NOMO-1 treated with dmso at 0.1 percent for 144 hours (cell line): ENCODE results near the gene SLC16A9.
"Not testable (repeated sequence)": the region's sequence is repeated elsewhere in the genome, so short reads cannot be mapped to it uniquely, and the experiment has no call there.

Experiments
- DNase-seq: peaks from one replicate; lab custom pipeline; 2025; ENCODE audit not compliant: unreplicated experiment; lab: John Stamatoyannopoulos, UW

SLC16A9 gene

DNA sequence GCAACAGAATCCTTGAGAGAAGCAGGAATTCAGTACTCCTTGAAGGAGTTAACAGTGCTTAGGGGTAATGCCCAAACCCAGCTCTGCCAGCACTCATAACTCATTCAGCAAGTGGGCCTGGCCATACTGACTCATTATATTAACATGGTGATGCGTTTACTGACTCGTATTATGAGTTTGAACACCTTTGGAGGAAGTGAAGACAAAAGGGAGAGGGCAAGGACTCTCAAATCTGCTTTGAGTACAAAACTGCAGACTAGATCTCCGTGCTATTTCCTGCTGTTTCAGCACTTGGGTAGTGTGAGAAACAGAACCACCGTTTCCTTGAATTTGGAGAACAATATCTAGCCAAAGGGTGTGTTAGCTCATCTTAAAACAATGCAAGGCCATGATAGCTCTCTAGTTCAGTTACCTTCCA lies 30.8 kb downstream of the SLC16A9 start:
- DNase-seq: no peak

DNA sequence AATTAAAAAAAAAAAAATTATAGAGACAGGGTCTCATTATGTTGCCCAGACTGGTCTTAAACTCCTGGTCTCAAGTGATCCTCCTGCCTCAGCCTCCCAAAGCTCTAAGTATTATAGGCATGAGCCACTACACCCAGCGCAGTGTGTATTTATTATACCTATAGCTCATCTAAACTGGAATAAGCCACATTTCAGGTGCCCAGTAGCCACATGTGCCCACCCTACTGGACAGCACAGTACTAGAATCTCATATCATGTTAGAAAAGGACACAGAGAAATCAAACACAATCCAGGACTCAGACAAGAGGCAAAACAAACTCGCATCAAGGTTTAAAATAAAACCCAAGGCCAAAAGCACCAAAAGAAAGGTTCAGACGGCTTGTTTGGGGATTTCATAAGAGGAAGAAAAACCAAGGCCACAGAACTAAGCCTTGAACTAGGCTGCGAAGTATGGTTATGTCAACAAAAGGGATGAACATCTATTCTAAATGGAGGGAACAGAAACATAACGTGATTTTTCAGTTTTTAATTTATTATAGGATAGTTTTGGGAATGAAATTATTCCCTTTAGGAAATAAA lies 32.3 kb downstream of the SLC16A9 start:
- no peak for DNase-seq

DNA sequence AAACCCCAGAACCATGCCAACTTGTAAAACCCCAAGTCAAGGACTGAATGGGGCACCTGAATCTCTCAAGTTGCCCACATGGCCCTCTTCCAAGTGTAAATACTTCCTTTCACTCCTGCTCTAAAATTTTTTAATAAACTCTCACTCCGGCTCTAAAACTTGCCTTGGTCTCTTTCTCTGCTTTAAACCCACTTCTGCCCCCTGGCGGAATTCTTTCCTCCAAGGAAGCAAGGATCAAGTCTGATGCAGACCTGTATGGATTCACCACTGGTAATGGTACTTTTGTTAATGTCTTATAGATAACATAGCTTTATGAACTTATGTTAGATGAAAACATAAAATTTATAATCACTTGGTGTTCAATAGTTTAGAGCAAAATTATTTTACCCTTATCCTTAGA lies 33.8 kb downstream of the SLC16A9 start:
- no peak for DNase-seq

DNA sequence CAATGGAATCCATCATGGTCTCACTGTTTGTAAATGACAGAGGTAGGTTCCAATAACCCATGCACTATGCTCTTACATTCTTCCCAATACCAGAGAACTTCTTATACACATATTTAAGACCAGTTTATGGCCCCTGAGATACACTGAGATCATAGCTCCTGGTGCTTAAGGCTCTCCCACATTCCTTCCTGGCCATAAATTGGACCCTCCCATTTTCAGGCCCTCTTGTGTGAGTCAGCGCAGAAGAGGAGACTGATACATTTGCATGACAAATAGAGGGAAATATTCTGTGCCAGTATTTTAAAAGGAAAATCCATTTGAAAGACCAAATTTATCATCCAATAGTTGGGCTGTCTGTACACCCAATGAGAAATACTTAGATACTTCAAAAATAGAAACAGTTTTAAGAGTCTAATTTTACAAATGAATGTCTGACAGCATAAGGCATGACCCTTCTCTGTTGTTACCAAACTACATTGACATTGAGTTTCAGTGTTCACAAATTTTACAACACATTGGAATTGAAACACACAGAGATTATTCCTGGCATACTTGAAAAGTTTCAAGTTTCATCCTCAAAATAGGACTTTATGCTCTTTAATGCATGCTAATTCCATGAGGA lies 35.3 kb downstream of the SLC16A9 start:
- DNase-seq: no peak

DNA sequence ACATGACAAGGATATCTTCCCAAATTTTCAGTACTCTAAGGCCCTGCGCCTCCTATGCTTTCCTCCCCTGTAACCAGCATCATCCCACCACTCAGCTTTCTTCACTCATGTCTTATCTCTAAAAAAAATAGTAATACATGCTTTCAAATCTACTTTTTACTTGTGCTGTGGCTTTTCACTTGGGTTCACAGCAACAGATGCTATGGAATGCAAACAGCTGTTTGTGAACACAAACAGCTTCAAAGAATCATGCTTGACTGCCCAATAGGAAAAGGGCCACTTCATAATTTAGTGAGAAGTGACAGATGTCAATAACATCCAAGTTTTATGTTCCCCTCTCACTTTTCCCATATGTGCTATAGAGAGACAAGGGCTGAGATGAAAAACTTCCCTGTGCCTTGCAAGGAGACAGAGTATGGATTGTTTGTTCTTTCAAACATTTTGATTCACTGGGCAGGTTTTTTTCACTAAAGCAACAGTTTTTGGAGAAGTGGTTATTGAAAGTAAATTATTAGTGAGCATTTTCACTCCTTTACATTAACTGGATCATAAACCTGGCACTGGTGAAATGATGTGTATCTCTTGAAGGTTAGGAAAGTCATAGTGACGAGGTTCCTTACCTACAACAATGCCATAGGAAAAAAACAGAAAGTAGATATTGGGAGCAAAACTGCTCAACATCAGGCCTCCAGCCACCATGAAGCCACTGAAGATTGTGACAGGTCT lies 37.3 kb downstream of the SLC16A9 start:
- no peak for DNase-seq

DNA sequence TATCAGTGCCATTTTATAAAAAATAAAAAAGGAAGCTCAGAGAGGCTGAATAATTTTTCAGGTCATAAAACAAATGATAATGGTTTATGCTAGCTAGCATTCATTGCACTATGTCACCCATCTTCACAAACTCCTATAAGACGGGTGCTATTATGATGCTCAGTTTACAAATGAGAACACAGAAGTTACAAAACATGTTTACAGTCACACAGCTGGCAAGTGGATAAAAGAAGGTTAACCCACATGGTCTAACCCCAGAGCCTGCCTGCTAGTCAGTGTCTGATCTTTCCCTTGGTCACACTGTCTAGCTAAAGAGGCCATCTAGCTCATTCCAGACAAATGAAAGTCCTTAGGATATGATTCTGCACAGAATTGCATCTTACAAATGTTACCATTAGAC lies 39.4 kb downstream of the SLC16A9 start:
- DNase-seq: no peak

DNA sequence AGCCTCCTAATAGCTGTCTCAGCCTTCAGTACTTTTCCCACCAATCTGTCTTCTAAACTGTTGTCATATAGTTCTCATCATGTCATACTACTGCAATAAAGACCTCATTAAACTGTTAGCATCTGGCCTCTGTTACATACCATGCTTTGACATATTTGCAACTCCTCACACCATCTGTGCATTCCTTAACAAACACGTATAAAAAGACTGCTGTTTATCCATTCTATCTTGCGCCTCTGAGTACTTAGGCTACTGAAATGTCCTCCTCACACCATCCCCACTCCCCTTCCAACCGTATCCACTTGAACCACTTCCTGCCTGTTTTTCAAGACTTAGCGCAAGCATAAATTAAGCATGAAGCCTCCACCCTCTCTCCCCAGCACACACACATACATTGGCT lies 41.6 kb downstream of the SLC16A9 start:
- no peak for DNase-seq

DNA sequence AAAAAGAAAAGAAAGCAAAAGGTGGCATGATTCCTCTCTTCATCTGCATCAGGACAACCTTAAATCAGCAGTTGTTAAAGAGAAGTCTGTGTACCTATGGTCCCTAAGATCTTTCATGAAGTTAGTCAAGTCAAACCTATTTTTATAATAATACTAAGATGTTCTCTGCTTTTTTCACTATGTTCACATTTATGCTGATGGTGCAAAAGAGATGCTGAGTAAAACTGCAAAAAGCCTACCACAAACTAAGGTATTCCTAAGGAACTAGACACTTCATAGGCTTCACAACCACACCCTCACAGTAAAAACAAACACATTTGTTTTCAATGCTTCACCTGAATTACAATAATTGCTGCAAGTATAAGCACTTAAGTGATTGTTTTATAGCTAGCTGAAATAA lies 43.3 kb downstream of the SLC16A9 start:
- no peak for DNase-seq

DNA sequence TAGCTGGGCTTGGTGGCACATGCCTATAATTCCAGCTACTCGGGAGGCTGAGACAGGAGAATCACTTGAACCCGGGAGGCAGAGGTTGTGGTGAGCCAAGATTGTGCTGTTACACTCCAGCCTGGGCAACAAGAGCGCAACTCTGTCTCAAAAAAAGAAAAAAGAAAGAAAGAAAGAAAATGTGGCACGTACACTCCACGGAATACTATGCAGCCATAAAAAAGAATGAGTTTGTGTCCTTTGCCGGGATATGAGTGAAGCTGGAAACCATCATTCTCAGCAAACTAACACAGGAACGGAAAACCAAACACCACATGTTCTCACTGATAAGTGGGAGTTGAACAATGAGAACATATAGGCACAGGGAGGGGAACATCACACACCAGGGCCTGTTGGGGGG lies 46.4 kb downstream of the SLC16A9 start:
- DNase-seq: not testable (repeated sequence)

DNA sequence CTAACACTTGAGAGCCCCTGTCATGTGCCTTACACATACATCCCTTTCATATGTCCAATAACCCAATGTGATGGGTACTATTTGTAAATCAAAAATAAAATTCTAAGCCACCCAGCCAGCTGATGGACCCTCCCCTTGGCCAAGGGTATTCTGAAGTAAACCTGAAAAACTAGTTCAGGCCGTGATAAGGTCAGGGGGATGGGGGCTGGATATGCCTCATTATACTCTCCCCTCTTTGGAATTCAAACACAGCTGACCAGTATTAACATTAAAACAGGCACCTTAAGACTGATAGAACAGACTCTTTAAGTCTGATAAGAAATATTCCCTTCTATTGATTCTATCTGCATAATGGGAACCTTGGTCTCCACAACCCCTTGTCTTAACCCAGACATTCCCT lies 51.9 kb downstream of the SLC16A9 start:
- DNase-seq: no peak

DNA sequence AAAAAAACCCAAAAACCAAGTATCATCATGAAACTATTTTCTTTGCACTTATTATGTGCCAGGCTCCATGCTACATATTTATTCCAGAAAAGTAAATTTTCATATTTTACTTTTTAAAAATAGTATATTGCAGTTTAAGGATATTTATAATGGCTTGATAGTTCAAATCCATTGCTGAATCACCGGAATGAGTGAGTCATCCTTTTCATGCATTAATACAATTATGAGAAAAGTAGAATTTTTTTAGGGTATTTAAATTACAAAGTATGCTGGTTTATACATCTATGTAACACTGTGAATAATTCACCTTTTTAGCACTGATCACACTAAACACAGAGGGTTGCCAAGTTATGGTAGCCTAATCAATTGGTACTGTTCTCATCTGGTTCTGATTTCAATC lies 54.3 kb downstream of the SLC16A9 start:
- no peak for DNase-seq

DNA sequence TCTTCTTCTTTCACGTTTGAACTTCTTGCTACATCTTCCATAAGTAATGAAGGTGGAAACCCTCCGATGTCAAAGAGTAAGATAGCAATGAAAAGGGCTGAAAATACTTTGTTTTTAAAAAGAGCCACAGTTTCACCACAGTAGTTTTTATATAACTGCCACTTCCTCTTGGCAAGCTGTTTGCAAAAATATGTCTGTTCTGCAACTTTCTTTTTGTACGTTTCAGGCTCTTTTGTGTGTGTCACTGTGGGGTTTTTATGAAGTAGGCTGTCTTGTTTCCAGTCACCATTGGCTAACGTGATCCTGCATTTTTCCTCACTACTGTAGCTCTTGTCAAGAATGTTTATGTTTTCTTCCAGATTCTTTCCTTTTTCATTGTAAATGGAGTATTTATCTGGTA lies 55.6 kb downstream of the SLC16A9 start:
- peak; percentile 69 for DNase-seq

DNA sequence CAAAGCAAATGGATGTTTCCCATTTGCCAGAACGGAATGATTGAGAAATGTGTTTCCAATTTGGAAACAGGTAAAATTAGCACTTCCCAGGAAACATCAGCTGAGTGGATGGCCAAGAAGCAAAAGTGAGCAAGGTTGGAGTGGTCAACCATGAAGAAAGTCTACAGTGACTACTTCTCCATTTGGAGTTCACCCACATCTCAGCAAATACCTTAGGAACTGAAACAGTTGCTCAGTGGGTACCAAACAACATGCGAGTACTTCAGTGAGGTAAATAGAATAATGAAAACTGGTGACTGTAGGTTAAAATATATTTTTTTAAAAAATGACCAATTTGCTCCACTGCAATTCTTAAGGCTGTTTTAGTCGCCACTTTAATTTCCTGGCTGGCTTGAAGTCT lies 57.7 kb downstream of the SLC16A9 start:
- no peak for DNase-seq

DNA sequence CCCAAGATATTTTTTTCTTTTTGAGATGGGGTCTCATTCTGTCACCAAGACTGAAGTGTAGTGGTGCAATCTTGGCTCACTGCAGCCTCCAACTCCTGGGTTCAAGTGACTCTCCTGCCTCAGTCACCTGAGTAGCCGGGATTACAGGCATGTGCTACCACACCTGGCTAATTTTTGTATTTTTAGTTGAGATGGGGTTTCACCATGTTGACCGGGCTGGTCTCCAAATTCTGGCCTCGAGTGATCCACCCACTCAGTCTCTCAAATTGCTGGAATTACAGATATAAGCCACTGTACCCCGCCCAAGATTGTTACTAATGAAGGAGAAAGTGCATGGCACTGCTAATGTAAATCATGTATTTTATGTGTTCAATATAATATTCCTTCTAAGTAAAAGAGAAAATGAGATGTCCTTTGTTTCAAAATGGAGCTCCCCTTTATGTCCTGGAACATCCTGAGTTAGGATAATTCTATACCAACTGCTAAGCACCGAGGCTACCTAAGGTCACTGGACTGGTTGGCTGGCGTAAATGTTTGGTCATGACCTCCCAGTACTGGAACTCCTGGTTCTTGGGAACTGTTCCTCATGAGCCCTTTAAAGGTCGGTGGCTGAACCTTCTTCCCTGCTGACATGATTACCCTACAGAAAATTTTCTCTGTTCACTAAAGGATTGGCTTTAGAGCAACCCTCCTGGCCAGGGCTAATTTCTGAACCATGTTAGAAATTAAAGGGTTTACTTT lies 59.9 kb downstream of the SLC16A9 start:
- DNase-seq: no peak

DNA sequence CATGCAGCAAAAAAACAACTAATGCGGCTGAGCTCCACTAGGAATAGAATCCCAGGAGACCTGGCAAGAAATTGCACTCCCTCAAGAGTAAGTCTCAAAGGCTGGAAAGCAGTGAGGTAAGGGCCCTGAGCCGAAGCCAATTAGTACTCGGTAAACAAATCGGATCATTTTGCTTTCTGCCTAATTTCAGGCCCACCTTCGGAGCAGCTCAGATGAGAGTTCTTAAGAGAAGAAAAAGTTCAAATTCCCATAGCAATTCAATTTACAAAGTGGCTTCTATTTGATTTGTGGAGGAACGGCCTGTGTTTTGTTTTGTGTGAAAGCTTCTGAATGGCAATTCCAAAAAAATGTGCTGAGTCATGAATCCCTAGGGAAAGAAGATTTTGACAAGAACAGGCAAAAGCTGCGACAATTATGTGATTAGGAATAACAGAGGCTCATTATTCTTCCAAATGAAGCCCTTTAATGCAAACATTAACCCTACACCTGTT lies 60.9 kb downstream of the SLC16A9 start:
- DNase-seq: no peak

DNA sequence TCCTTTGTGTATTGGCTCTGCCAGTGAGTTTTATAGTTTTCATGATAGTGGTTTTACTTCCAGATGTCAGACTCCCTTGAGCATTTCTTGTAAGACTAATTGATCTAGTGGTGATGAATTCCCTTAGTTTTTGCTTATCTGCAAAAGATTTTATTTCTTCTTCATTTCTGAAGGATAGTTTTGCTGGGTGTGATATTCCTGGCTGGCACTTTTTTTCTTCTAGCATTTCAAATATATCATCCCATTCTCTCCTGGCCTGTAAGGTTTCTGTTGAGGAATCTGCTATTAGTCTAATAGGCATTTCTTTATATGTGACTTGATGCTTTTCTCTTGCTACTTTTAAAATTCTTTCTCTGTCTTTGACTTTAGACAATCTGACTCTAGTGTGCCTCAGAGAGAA lies 64.8 kb downstream of the SLC16A9 start:
- DNase-seq: no peak

DNA sequence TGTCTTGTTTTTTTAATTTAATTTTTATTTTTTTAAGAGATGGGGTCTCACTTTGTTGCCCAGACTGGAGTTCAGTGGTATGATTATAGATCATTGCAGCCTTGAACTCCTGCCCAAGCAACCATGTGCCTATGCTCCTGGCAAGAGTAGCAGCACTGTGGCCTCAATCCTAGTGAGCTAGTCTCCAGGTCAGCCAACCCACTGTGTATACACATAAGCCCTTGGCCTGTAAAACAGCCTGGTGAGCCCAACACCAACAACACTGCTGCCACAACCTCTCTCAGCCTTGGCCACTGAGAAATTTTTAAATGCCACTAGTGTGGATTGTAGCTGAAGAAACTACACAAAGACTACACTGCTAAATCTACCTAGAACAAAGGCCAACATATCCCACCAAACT lies 68.0 kb downstream of the SLC16A9 start:
- DNase-seq: not testable (repeated sequence)

DNA sequence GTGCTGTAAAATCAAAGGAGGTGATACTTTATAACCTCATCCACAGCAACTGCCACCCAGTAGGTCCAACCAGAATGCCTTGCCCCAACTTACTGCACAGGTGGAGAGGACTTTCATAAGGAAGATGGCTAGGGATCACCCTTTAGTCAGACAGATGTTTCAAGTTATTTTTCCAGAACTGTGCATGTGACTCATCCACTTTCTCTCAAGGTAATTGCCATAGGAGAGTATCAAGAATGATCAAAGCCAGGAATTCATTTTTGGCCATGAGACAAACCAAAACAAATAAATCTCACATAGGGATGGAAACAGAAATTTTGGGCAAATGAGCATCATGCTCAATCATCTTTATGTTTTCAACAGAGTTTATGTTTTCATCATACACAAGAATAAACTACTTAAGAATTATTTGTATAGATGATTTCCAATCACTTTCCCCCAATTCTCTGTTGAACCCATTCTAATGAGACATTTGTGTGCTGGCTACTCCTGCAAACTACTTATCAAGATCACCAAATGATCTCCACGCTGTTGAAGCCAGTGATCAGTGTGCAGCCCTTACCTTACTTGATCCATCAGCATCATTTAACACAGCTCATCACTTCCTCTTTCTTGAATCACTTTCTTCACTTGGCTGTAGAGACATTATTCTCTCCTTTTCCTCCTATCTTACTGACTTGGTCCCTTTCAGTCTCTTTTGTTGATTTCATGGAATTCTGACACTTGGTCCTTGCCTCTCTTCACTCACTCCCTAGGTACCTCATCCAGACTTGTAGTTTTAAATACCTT lies 74.0 kb downstream of the SLC16A9 start:
- DNase-seq: no peak

DNA sequence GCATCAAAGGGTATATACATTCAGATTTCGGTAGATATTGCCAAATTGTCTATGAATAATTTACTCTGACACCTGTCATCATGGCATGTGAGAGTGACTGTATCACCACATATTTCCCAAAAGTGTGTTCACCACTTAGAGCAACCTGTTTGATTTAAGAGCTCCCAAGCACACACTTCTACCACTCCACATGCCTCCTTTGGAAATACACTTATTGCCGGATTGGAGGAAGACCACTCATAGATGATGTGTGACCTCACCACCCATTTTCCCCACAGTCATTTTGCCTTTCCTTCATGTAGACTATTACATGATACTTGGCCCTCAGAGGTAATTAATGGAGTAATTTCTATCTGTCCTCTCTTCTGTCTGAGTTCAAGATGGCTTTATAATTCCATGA lies 75.5 kb downstream of the SLC16A9 start:
- DNase-seq: no peak

DNA sequence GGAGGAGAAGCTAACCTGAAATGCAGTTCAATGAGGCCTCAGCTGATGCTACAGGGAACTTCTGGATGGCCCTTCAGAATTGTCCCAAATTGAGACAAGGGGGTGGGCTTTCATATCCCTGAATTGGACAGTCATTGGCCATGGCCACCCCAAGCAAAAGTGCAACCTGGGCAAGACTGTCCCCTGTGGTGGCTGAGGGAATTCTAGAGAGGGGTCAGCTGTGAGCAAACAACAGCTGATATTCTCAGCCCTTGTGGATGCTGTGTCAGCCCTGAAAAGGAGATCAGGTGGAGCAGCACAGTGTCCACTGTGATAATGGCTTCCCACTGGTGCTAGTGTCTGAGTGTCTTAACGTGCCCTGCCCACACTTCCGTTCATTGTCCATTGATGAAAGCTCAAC lies 76.6 kb downstream of the SLC16A9 start:
- no peak for DNase-seq
